Jurkat, Clone E6-1 (cell line): Measurements from ENCODE around the gene PLGRKT. TPM values are rescaled to one million over a fixed set of nuclear protein-coding genes. Genes with fewer than 3 reads are reported as not detected.
"Not testable (repeated sequence)": the region's sequence is repeated elsewhere in the genome, so short reads cannot be mapped to it uniquely, and the experiment has no call there.

Experiments used
- DNase-seq: peaks from one replicate; pipeline ENCODE4 v3.0.0-alpha.2; 2011; ENCODE audit warnings: low read depth, low spot score
- H3K4me3 ChIP-seq: 2 replicates; pipeline ENCODE4 v1.5.1; 2011; ENCODE audit warnings: mild to moderate bottlenecking, low read length, control low read depth, moderate library complexity
- polyA plus RNA-seq: library from polyadenylated mRNA; unstranded; fragments of >200 nt; gene quantifications from one replicate; pipeline ENCODE4 v1.2.1, GENCODE V29; 2012; ENCODE audit warnings: missing spikeins; ENCODE audit not compliant: insufficient read length, insufficient read depth

Gene PLGRKT
- polyA plus RNA-seq, result 65.2 TPM

DNA sequence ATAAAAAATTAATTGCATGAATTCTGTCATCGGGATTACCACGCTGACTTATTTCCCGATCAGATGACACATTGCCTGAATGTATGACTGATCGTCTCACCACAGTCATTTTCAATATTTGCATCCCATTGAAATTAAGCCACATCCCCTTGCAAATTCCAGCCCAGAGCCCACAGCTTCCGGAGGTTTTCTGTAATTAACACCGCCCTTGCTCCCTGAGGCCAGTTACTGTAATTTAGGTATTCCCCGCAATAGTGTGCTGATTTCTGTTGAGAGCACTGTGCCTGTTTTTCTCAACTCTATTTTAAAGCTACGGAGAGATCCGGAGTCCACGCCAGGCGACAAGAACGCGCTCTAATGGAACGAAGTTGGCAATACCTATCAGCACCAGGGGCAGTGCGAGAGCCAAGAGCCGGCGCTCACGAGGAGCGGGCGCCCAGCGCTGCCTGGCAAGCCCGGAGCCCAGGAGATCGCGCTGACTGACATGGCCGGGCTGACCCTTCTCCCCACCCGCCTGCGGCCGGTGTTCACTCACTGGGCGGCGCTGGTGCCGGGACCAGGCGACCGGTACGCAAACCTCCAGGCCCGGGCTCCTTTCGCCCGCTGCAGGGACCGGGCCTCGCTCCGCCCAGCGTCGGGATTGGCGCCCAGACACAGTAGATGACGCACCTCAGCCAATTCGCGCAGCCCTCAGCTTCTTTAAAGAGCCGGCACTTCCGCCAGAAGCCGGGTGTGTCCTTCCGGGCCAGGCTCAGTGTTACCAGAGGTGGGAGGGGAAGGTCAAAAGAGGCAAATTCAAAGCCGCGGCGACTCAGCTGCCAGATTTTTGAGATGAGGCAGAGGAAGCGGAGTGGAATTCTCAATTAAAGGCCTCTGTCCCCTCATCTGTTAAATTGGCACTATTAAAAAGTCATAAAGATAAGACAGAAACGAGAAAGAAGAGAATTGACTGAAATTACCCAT lies at the start of gene PLGRKT:
PLGRKT (minus strand) TSS at position 672 of the 963 bp plus-strand sequence. CDS start 5,948 bp downstream, outside the sequence.
- DNase-seq, result peak; percentile 87
- H3K4me3 ChIP-seq, result peak within 1 kb of the TSS; percentile 69

- no peak for DNase-seq
- no peak overlapping the region for H3K4me3 ChIP-seq
Measured at GRCh38 chr9:5486988-5487387, 49.3 kb upstream of the PLGRKT start.

DNA sequence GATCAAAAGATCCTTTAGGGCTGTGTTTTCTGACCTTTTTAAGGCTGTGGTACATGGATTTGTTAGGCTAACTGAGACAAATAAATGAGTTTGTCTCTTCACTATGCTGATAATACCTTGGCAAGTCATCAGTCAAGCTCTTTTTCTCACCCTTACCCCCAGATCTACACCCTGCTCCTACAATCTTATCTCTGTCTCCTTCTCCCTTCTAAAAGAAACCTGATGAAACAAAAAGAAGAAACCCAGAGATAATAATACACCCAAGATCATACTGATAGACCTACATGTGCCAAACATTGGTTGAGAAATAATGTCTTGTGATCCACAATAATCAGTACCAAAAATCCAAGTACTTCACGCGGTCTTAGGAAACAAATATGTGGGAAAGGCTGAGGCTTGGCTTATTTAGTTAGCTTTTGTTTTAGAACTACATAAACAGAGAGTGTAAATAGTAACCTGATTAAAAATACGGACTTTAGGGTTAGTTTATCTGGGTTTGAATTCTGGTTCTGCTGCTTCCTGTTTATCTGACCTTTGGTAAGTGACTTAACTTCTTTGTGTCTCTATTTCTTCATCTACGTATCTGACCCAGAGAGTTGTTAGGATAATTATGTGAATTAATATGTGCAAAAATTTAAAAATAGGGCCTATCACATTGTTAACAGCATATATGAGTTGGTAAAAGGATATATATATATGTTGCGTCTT lies 47.8 kb upstream of the PLGRKT start:
- DNase-seq, result no peak
- no peak overlapping the region for H3K4me3 ChIP-seq

- no peak overlapping the region for H3K4me3 ChIP-seq
- DNase-seq, result no peak
Measured at GRCh38 chr9:5483306-5483705, 45.6 kb upstream of the PLGRKT start.

DNA sequence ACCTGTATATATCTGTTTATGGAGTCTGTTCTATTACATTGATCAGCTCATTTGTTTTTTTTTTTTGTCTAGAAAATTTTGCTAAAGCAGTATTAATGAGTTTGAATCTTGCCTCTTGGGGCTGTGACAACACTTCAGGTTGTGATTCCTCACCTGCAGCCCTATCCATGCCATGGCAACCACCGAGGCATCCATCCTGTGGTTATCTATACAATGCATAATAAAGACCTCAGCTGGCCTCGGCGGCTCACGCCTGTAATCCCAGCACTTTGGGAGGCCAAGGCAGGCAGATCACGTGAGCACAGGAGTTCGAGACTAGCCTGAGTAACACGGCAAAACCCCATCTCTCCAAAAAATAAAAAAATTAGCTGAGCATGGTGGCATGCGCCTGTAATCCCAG lies 44.5 kb upstream of the PLGRKT start:
- no peak for DNase-seq
- H3K4me3 ChIP-seq, result no peak overlapping the region

DNA sequence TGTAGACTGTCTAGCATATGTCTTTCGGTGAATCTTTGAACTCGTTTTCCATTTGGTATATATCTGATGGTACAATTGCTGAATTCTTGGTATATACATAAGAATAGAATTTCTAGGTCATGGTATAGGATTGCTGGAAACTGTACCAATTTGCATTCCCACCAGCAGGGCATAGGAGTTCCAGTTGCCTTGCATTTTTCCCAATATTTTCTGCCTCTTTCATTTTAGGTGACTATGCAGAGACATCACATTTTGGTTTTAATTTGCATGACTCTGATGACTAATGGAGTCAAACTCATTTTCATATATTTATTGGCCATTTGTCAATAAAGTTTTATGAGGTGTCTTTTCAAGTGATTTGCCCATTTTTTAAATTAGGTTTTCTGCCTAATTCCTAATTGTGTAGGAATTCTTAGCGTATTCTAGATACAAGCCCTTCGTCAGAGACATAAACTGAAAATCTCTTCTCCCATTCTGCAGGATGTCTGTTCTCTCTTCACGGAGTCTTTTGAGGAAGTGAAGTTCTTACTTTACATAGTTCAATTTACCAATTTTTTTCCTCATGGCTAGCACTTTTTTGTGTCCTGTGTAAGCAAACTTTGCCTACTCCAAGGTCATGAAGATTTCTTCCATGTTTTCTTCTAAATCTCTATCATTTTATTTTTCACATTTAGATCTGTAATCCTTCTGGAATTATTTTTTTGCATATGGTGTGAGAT lies 43.8 kb upstream of the PLGRKT start:
- DNase-seq, result no peak
- no peak overlapping the region for H3K4me3 ChIP-seq

DNA sequence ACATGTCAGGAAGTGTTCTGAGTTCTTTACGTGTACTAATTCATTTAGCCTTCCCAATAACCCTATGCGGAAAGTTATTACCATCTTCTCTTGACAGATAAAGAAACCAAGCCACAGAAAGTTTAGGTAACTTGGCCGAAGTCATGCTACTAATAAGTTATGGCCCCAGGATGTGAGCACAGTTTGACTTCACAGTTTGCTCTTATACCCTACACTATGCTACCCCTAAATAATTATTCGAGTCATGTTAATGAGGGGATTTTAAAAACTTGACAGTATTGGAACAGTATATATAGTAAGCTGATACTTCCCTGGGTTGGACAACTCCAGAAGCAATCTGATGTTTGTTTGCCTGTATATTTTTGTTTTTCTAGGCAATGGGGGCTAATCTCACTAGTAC lies 43.2 kb upstream of the PLGRKT start:
- H3K4me3 ChIP-seq, result no peak overlapping the region
- DNase-seq, result no peak

DNA sequence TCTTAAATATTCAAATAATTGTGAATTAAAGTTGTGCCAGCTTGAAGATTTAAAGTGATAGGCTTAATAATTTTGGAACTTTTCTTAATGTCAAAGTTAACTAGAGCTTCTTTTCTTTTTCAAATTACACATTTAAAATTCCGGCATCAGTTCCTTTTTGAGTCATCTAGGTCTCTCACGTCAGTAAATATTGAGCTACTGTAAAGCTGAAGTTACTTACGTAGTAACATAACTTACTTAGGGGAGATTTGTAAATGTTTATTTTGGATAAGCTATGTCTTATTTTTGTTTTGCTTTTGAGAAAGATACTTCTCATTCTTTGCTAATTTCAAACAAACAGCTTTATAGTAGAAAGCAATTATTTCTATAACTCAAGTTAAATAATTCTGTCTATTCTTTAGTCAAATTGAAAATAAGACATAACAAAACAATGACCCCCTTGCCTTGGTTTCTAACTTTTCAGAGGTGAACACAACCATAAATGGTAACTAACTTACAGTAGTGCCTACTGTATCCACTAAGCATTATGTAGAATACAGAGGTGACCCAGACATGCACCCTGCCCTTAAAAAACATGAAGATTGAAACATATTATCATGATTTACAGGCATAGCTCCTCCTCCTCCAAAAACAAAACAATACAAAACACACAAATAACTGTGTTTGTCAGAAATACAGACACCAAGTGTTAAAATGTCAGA lies 42.4 kb upstream of the PLGRKT start:
- no peak for DNase-seq
- no peak overlapping the region for H3K4me3 ChIP-seq

GRCh38 chr9:5478206-5478605 lies 40.5 kb upstream of the PLGRKT start:
- no peak overlapping the region for H3K4me3 ChIP-seq
- DNase-seq, result no peak

DNA sequence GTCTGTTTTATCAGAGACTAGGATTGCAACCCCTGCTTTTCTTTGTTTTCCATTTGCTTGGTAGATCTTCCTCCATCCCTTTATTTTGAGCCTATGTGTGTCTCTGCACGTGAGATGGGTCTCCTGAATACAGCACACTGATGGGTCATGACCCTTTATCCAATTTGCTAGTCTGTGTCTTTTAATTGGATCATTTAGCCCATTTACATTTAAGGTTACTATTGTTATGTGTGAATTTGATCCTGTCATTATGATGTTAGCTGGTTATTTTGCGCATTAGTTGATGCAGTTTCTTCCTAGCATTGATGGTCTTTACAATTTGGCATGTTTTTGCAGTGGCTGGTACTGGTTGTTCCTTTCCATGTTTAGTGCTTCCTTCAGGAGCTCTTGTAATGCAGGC lies 37.9 kb upstream of the PLGRKT start:
- DNase-seq, H3K4me3 ChIP-seq: not testable (repeated sequence)

GRCh38 chr9:5470816-5471215 lies 33.1 kb upstream of the PLGRKT start:
- no peak for DNase-seq

GRCh38 chr9:5470122-5470521 lies 32.4 kb upstream of the PLGRKT start:
- DNase-seq, result no peak
- H3K4me3 ChIP-seq, result no peak overlapping the region

More at GRCh38 chr9:5470816-5471215, 33.1 kb upstream of the PLGRKT start:
- H3K4me3 ChIP-seq, result no peak overlapping the region

DNA sequence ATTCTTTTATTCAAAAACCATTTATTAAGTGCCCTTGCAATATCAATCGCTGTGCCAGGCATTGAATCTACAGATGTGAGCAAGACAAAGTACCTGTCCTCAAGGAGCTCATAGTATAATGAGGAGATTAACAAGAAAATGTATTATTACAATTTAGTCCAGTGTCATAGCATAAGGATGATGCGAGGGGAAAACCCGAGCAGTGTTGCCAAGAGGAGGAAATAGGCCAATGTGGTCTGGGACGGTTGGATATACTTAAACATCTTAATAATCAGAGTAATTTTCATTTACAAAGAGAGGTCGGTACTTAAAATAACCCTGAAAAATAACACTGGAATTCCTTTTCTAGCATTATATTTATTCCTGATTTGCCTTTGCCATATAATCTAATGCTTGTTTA lies 31.1 kb upstream of the PLGRKT start:
- DNase-seq, result no peak
- no peak overlapping the region for H3K4me3 ChIP-seq

GRCh38 chr9:5466766-5467165 lies 29.0 kb upstream of the PLGRKT start:
- DNase-seq, result no peak
- H3K4me3 ChIP-seq, result no peak overlapping the region

GRCh38 chr9:5466005-5466404 lies 28.3 kb upstream of the PLGRKT start:
- H3K4me3 ChIP-seq, result no peak overlapping the region

GRCh38 chr9:5464831-5465330 lies 27.2 kb upstream of the PLGRKT start:
- not testable (repeated sequence) for H3K4me3 ChIP-seq, DNase-seq

More at GRCh38 chr9:5466005-5466404, 28.3 kb upstream of the PLGRKT start:
- no peak for DNase-seq

- no peak overlapping the region for H3K4me3 ChIP-seq
- no peak for DNase-seq
Measured at GRCh38 chr9:5460157-5460556, 22.4 kb upstream of the PLGRKT start.

GRCh38 chr9:5459289-5459829 lies 21.6 kb upstream of the PLGRKT start:
- no peak for DNase-seq
- no peak overlapping the region for H3K4me3 ChIP-seq
